CD4-positive, alpha-beta T cell (primary cell): Measurements from ENCODE around the gene PRKN. TPM values are rescaled to one million over a fixed set of nuclear protein-coding genes. Genes with fewer than 3 reads are reported as not detected.

Source experiments
- ATAC-seq: fragments of 200-7000 bp; cut with Tn5 transposase; one replicate; pipeline ENCODE4 v1.10.0; 2022; ENCODE audit warnings: mild to moderate bottlenecking; ENCODE audit not compliant: poor library complexity
- CTCF ChIA-PET: fragments of 350-600 bp; sonication (Branson Sonifier 250); formaldehyde crosslinking; loops from one replicate; lab custom pipeline; 2021; ENCODE audit warnings: antibody characterized with exemption, inconsistent platforms; lab: Charles Lee
- POLR2A ChIA-PET: fragments of 350-600 bp; sonication (Branson Sonifier 250); formaldehyde crosslinking; loops from one replicate; lab custom pipeline; 2021; ENCODE audit warnings: antibody characterized with exemption, inconsistent platforms; lab: Charles Lee
- DNase-seq, 14 experiments: peaks; one replicate each; pipeline ENCODE4 v3.0.0-alpha.2; 2013 to 2020; ENCODE audit warnings: mixed read lengths in 2 of 14
- H3K27ac ChIP-seq, 2 donors: one replicate each; pipeline versions ENCODE4 v1.5.1 to v1.7.0; 2013; ENCODE audit warnings: low read length in 2 of 2, low read depth in 1 of 2, mild to moderate bottlenecking in 1 of 2
- H3K27me3 ChIP-seq, 2 experiments: 1 replicate in 1 of 2; 2 replicates in 1 of 2; pipeline versions ENCODE4 v1.6.1 to v1.7.0; 2013; ENCODE audit warnings: low read length in 2 of 2, control low read depth in 1 of 2, mild to moderate bottlenecking in 1 of 2, moderate library complexity in 1 of 2; ENCODE audit not compliant: insufficient read depth in 2 of 2, control insufficient read depth in 1 of 2
- H3K36me3 ChIP-seq: one replicate; pipeline ENCODE4 v1.6.1; 2013; ENCODE audit warnings: low read length, control low read depth; ENCODE audit not compliant: insufficient read depth
- H3K4me1 ChIP-seq: one replicate; pipeline ENCODE4 v1.6.1; 2013; ENCODE audit warnings: low read length, control low read depth; ENCODE audit not compliant: insufficient read depth
- H3K4me3 ChIP-seq: one replicate; pipeline ENCODE4 v1.5.1; 2013; ENCODE audit warnings: mild to moderate bottlenecking, low read length, moderate library complexity
- H3K9me3 ChIP-seq, 2 experiments: 1 replicate in 1 of 2; 2 replicates in 1 of 2; pipeline versions ENCODE4 v1.6.1 to v1.7.0; 2013; ENCODE audit warnings: low read length in 2 of 2, mild to moderate bottlenecking in 2 of 2, control low read depth in 1 of 2, moderate library complexity in 1 of 2; ENCODE audit not compliant: control insufficient read depth in 1 of 2, insufficient read depth in 1 of 2
- H3K27ac Mint-ChIP-seq: one replicate; pipeline ENCODE4 v1.8.0; 2020; ENCODE audit warnings: mixed read lengths
- H3K27me3 Mint-ChIP-seq: one replicate; pipeline ENCODE4 v1.8.0; 2021; ENCODE audit warnings: mixed read lengths
- H3K36me3 Mint-ChIP-seq: one replicate; pipeline ENCODE4 v1.8.0; 2021; ENCODE audit warnings: low read depth, mixed read lengths
- H3K4me1 Mint-ChIP-seq: one replicate; pipeline ENCODE4 v1.8.0; 2021; ENCODE audit warnings: low read depth, mixed read lengths
- H3K4me3 Mint-ChIP-seq: one replicate; pipeline ENCODE4 v1.8.0; 2020; ENCODE audit warnings: mild to moderate bottlenecking, mixed read lengths
- H3K9me3 Mint-ChIP-seq: one replicate; pipeline ENCODE4 v1.8.0; 2020; ENCODE audit warnings: mixed read lengths
- CTCF ChIP-seq: fragments of 200-600 bp; IDR thresholded peaks from one replicate; pipeline ENCODE4 v1.8.0; 2022; ENCODE audit warnings: antibody characterized with exemption, mild to moderate bottlenecking
- intact Hi-C, 2 experiments: fragments of 100-400 bp; cut with DNase I in 1 of 2; cut with micrococcal nuclease in 1 of 2; formaldehyde crosslinking; loops; one replicate each; pipeline versions ENCODE4 v1.15.1 to v1.9.0; 2023 to 2025; cut with DNase I, micrococcal nuclease
- total RNA-seq, 174 experiments: library from RNA in 2 of 174; stranded (reverse) in 2 of 174; gene quantifications; one replicate each; pipeline ENCODE4 v1.2.3 and lab custom pipeline; 2021 to 2026

PRKN gene
- total RNA-seq, 2 experiments from 2014 or later, result 5.2 to 5.4 TPM

GRCh38 chr6:162343198-162343935 lies 384.2 kb downstream of the PRKN start:
- ATAC-seq, result no peak
- no peaks in the 10 kb centered on the region for H3K27me3 ChIP-seq
- H3K36me3 ChIP-seq, result no peaks in the 10 kb centered on the region
- no peaks in the 10 kb centered on the region for H3K27me3 Mint-ChIP-seq
- no peaks in the 10 kb centered on the region for H3K36me3 Mint-ChIP-seq
- intact Hi-C loops, result no loop called here
- H3K9me3 Mint-ChIP-seq, result no peaks in the 10 kb centered on the region
- H3K4me3 Mint-ChIP-seq, result no peak overlapping the region
- TF ChIP-seq CTCF, result no peak
- ChIA-PET POLR2A (no interaction called here), CTCF (no interaction called here)
- no peaks in the 10 kb centered on the region for H3K4me1 ChIP-seq
- no peaks in the 10 kb centered on the region for H3K4me1 Mint-ChIP-seq
- H3K9me3 ChIP-seq, result no peaks in the 10 kb centered on the region
- H3K27ac Mint-ChIP-seq, result no peak overlapping the region
- DNase-seq, result no peak
- H3K4me3 ChIP-seq, result no peak overlapping the region
- no peak overlapping the region for H3K27ac ChIP-seq

GRCh38 chr6:162337412-162337811 lies 390.2 kb downstream of the PRKN start:
- Histone ChIP-seq H3K9me3 (peaks cover 0 to 6% of the 10 kb centered on the region in 2 experiments), H3K4me3 (no peak overlapping the region), H3K27ac (no peak overlapping the region), H3K4me1 (no peaks in the 10 kb centered on the region), H3K36me3 (no peaks in the 10 kb centered on the region), H3K27me3 (no peaks in the 10 kb centered on the region)
- no peak overlapping the region for H3K4me3 Mint-ChIP-seq
- no peaks in the 10 kb centered on the region for H3K27me3 Mint-ChIP-seq
- H3K9me3 Mint-ChIP-seq, result peaks cover 4% of the 10 kb centered on the region
- H3K36me3 Mint-ChIP-seq, result peaks cover 11% of the 10 kb centered on the region
- H3K4me1 Mint-ChIP-seq, result no peaks in the 10 kb centered on the region
- ChIA-PET POLR2A (no interaction called here), CTCF (no interaction called here)
- no peak for DNase-seq
- H3K27ac Mint-ChIP-seq, result no peak overlapping the region
- TF ChIP-seq CTCF, result no peak
- intact Hi-C loops, result no loop called here
- ATAC-seq, result no peak

GRCh38 chr6:162336359-162336758 lies 391.2 kb downstream of the PRKN start:
- H3K9me3 Mint-ChIP-seq, result peaks cover 4% of the 10 kb centered on the region
- H3K4me1 Mint-ChIP-seq, result no peaks in the 10 kb centered on the region
- Histone ChIP-seq H3K27ac (no peak overlapping the region), H3K36me3 (no peaks in the 10 kb centered on the region), H3K27me3 (no peaks in the 10 kb centered on the region), H3K4me3 (no peak overlapping the region), H3K4me1 (no peaks in the 10 kb centered on the region), H3K9me3 (peaks cover 0 to 6% of the 10 kb centered on the region in 2 experiments)
- H3K27me3 Mint-ChIP-seq, result no peaks in the 10 kb centered on the region
- DNase-seq, result no peak
- ChIA-PET CTCF (no interaction called here), POLR2A (no interaction called here)
- intact Hi-C loops, result no loop called here
- H3K4me3 Mint-ChIP-seq, result no peak overlapping the region
- TF ChIP-seq CTCF, result no peak
- H3K36me3 Mint-ChIP-seq, result peaks cover 17% of the 10 kb centered on the region
- ATAC-seq, result no peak
- no peak overlapping the region for H3K27ac Mint-ChIP-seq
